Measurements from ENCODE around the gene CAST. TPM values are rescaled to one million over a fixed set of nuclear protein-coding genes. Genes with fewer than 3 reads are reported as not detected.

CAST gene
- total RNA-seq, 1 experiment from 2014 or later, result 52.3 TPM

- no peak overlapping the region for H3K56ac ChIP-seq (ENCODE audit: insufficient read length, low read depth, low read length)
- no peak overlapping the region for H3K14ac ChIP-seq (ENCODE audit: insufficient read depth, low read length)
- no peaks in the 10 kb centered on the region for H3K23me2 ChIP-seq (ENCODE audit: insufficient read length, low read depth, low read length, poor library complexity, severe bottlenecking)
- H3K4me2 ChIP-seq (ENCODE audit: insufficient read depth, insufficient read length, low read length), result no peak overlapping the region
- H2AFZ ChIP-seq (ENCODE audit: low read length), result no peak overlapping the region
- H4K8ac ChIP-seq (replicated peaks; ENCODE audit: insufficient read length, low read depth, low read length), result no peak overlapping the region
- H3K4me3 Mint-ChIP-seq, result no peak overlapping the region
- H2BK12ac ChIP-seq (ENCODE audit: insufficient read length, low read depth, low read length), result no peak overlapping the region
- H3K4ac ChIP-seq (ENCODE audit: low read depth, low read length), result no peak overlapping the region
- no CpG with 5 or more reads among the region's 3 CpGs for WGBS (ENCODE audit: extremely low coverage, insufficient read length, low lambda C conversion rate)
- no peaks in the 10 kb centered on the region for H4K20me1 ChIP-seq (ENCODE audit: control insufficient read depth, insufficient read depth, insufficient read length)
- no peak for TF ChIP-seq CTCF (conservative IDR thresholded peaks at IDR 0.05)
- no peak overlapping the region for H3K27ac ChIP-seq (ENCODE audit: insufficient read length, low read depth, low read length)
- H3K27ac Mint-ChIP-seq, result no peak overlapping the region
- H3K27me3 ChIP-seq (ENCODE audit: insufficient read depth, low read length), result no peaks in the 10 kb centered on the region
- no peak overlapping the region for H2BK20ac ChIP-seq (ENCODE audit: low read depth, low read length, poor library complexity, severe bottlenecking)
- DNase-seq, result no peak
- H3K4me1 Mint-ChIP-seq, result peaks cover 25 to 38% of the 10 kb centered on the region in 2 experiments
- no peaks in the 10 kb centered on the region for H3K9me3 ChIP-seq (ENCODE audit: control insufficient read depth, low read depth, low read length)
- no peaks in the 10 kb centered on the region for H3K9me3 Mint-ChIP-seq
- no peak overlapping the region for H3T11ph ChIP-seq (ENCODE audit: low read length)
- no peak overlapping the region for H3K23ac ChIP-seq (ENCODE audit: insufficient read length, low read depth, low read length)
- no peak overlapping the region for H2AK5ac ChIP-seq (ENCODE audit: insufficient read length, low read length)
- no peak overlapping the region for H2BK120ac ChIP-seq (ENCODE audit: low read depth, low read length, poor library complexity, severe bottlenecking)
- H4K91ac ChIP-seq (ENCODE audit: insufficient read length, low read depth, low read length), result no peak overlapping the region
- no peak overlapping the region for H2BK5ac ChIP-seq (ENCODE audit: insufficient read length, low read length)
- H2BK15ac ChIP-seq (ENCODE audit: low read depth, low read length), result no peak overlapping the region
- no peak overlapping the region for H3K9ac ChIP-seq (ENCODE audit: extremely low read depth, insufficient read length, low read length)
- H3K36me3 Mint-ChIP-seq (ENCODE audit: insufficient read depth in 1 of 3, low read depth in 3 of 3), result peaks cover 5 to 9% (median 8%) of the 10 kb centered on the region in 3 experiments; a peak in 6 of 7 replicates
- H4K5ac ChIP-seq (ENCODE audit: insufficient read length, low read depth, low read length), result no peak overlapping the region
- no peak overlapping the region for H3K18ac ChIP-seq (ENCODE audit: insufficient read length, low read depth, low read length)
- H3K4me1 ChIP-seq (ENCODE audit: insufficient read depth, low read length), result peaks cover 3% of the 10 kb centered on the region; the same call in 1 of the 2 replicates
- H3K79me1 ChIP-seq (ENCODE audit: insufficient read depth, low read depth, low read length, poor library complexity, severe bottlenecking), result no peaks in the 10 kb centered on the region
- H3K79me2 ChIP-seq (ENCODE audit: insufficient read depth, low read length), result no peaks in the 10 kb centered on the region
- H3K27me3 Mint-ChIP-seq (ENCODE audit: low read depth), result no peaks in the 10 kb centered on the region
Observed at GRCh38 chr5:96794757-96795156, 132.6 kb downstream of the CAST start.

Data from H9 (cell line).